ENCODE measurements around the gene CSF3.
A peak's percentile ranks its signal among the peaks of the same experiment; 100 is the strongest.

Gene CSF3

DNA sequence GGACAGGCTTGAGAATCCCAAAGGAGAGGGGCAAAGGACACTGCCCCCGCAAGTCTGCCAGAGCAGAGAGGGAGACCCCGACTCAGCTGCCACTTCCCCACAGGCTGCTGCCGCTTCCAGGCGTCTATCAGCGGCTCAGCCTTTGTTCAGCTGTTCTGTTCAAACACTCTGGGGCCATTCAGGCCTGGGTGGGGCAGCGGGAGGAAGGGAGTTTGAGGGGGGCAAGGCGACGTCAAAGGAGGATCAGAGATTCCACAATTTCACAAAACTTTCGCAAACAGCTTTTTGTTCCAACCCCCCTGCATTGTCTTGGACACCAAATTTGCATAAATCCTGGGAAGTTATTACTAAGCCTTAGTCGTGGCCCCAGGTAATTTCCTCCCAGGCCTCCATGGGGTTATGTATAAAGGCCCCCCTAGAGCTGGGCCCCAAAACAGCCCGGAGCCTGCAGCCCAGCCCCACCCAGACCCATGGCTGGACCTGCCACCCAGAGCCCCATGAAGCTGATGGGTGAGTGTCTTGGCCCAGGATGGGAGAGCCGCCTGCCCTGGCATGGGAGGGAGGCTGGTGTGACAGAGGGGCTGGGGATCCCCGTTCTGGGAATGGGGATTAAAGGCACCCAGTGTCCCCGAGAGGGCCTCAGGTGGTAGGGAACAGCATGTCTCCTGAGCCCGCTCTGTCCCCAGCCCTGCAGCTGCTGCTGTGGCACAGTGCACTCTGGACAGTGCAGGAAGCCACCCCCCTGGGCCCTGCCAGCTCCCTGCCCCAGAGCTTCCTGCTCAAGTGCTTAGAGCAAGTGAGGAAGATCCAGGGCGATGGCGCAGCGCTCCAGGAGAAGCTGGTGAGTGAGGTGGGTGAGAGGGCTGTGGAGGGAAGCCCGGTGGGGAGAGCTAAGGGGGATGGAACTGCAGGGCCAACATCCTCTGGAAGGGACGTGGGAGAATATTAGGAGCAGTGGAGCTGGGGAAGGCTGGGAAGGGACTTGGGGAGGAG is at the start of gene CSF3:
CSF3 (plus strand) TSS at position 436 of the 993 bp plus-strand sequence; CDS start at position 471, 35 bp downstream.
- no peak within 1 kb of the TSS for H3K4me3 ChIP-seq
- H3K4me1 ChIP-seq = peaks cover 0 to 36% (median 27%) of the 10 kb centered on the region in 4 donors
- H3K36me3 ChIP-seq = peaks cover 4 to 14% (median 12%) of the 10 kb centered on the region in 3 donors
- no peaks in the 10 kb centered on the region for H3K9me3 ChIP-seq
- TF ChIP-seq, protein P1, sequence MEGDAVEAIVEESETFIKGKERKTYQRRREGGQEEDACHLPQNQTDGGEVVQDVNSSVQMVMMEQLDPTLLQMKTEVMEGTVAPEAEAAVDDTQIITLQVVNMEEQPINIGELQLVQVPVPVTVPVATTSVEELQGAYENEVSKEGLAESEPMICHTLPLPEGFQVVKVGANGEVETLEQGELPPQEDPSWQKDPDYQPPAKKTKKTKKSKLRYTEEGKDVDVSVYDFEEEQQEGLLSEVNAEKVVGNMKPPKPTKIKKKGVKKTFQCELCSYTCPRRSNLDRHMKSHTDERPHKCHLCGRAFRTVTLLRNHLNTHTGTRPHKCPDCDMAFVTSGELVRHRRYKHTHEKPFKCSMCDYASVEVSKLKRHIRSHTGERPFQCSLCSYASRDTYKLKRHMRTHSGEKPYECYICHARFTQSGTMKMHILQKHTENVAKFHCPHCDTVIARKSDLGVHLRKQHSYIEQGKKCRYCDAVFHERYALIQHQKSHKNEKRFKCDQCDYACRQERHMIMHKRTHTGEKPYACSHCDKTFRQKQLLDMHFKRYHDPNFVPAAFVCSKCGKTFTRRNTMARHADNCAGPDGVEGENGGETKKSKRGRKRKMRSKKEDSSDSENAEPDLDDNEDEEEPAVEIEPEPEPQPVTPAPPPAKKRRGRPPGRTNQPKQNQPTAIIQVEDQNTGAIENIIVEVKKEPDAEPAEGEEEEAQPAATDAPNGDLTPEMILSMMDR (IDR thresholded peaks at IDR 0.05) = no peak
- intact Hi-C loops (cut with DNase I; ENCODE audit: low total_unique reads) = loop anchor here (10.0 kb wide), 1 partner anchor 260 kb away; no protein-coding TSS in a partner anchor
- DNase-seq = no peak
- no peaks in the 10 kb centered on the region for H3K27me3 ChIP-seq
- H3K27ac ChIP-seq = peak within 1 kb of the TSS in 1 of 2 donors; percentile 10

- H3K36me3 ChIP-seq = no peaks in the 10 kb centered on the region
- H3K4me1 ChIP-seq = no peaks in the 10 kb centered on the region
- H3K4me3 ChIP-seq = no peak overlapping the region
- H3K27ac ChIP-seq = no peak overlapping the region
- TF ChIP-seq, protein P1 (IDR thresholded peaks at IDR 0.05) = no peak
- intact Hi-C loops (cut with DNase I; ENCODE audit: low total_unique reads) = no loop called here
- H3K9me3 ChIP-seq = no peaks in the 10 kb centered on the region
- no peak for DNase-seq
- peaks cover 0 to 44% of the 10 kb centered on the region in 2 donors for H3K27me3 ChIP-seq
These were observed 48.5 kb upstream of the CSF3 start for GRCh38 chr17:39966771-39967170.

DNA sequence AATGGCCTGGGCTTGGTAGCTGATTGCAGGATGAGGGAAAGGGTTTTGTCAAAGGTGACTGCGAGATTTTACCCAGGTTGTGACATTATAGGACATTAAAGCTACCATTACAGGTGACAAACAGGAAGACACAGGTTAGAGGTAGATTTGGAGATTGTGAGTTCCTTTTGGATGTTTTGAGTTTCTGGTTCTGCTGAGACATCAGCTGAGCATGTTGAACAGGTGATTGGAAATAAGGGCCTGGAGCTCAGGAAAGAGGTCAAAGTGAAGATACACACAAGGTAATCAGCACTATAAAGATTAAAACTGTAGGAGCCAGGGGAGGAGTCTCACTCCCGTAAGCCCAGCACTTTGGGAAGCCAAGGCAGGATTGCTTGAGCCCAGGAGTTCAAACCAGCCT is 46.5 kb upstream of the CSF3 start:
- H3K4me1 ChIP-seq = no peaks in the 10 kb centered on the region
- H3K9me3 ChIP-seq = no peaks in the 10 kb centered on the region
- TF ChIP-seq, protein P1 (IDR thresholded peaks at IDR 0.05) = no peak
- H3K36me3 ChIP-seq = no peaks in the 10 kb centered on the region
- peaks cover 0 to 32% of the 10 kb centered on the region in 2 donors for H3K27me3 ChIP-seq
- no peak overlapping the region for H3K27ac ChIP-seq
- H3K4me3 ChIP-seq = no peak overlapping the region
- no peak for DNase-seq
- intact Hi-C loops (cut with DNase I; ENCODE audit: low total_unique reads) = no loop called here

GRCh38 chr17:39969375-39969774 is 45.9 kb upstream of the CSF3 start:
- Histone ChIP-seq H3K27ac (no peak overlapping the region), H3K9me3 (no peaks in the 10 kb centered on the region), H3K4me3 (no peak overlapping the region), H3K27me3 (peaks cover 0 to 32% of the 10 kb centered on the region in 2 donors), H3K4me1 (no peaks in the 10 kb centered on the region), H3K36me3 (no peaks in the 10 kb centered on the region)
- intact Hi-C loops (cut with DNase I; ENCODE audit: low total_unique reads) = no loop called here
- TF ChIP-seq, protein P1 (IDR thresholded peaks at IDR 0.05) = no peak
- DNase-seq = no peak

DNA sequence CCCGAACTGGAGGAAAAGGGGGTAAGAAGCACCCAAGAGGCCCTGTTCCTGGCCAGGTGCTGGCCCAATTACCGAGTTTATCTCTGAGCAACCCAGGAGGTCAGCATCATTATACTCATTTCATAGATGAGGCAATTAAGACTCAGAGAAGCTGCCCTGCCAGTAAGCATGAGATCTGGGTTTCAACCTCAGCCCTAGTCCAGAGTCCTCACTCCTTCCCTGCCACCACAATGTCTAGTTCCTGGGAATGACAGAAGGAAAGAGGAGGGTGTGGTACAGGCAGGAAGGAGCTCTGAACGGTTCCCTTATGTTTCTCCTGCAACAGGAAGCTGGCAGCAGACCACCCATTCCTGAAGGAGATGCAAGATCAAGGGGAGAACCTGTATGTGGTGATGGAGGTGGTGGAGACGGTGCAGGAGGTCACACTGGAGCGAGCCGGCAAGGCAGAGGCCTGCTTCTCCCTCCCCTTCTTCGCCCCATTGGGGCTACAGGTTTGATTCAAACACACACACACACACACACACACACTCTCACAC is 45.0 kb upstream of the CSF3 start:
- Histone ChIP-seq H3K4me1 (no peaks in the 10 kb centered on the region), H3K27ac (no peak overlapping the region), H3K36me3 (no peaks in the 10 kb centered on the region), H3K27me3 (peaks cover 0 to 35% of the 10 kb centered on the region in 2 donors), H3K9me3 (no peaks in the 10 kb centered on the region), H3K4me3 (no peak overlapping the region)
- TF ChIP-seq, protein P1 (IDR thresholded peaks at IDR 0.05) = no peak
- intact Hi-C loops (cut with DNase I; ENCODE audit: low total_unique reads) = loop anchor here (10.0 kb wide), 1 partner anchor 215 kb away; no protein-coding TSS in a partner anchor
- DNase-seq = no peak
